ENCODE measurements around the gene KRIT1.
A peak's percentile ranks its signal among the peaks of the same experiment; 100 is the strongest.
"Not testable (repeated sequence)": the region's sequence is repeated elsewhere in the genome, so short reads cannot be mapped to it uniquely, and the experiment has no call there.

Gene KRIT1

GRCh38 chr7:92246360-92247101, 817 bp upstream of the KRIT1 start:
- no peak for DNase-seq (ENCODE audit: low spot score)

- no peak for DNase-seq (ENCODE audit: low spot score)
Measured at GRCh38 chr7:92244808-92245486, 767 bp downstream of the KRIT1 start.

- no peak for DNase-seq (ENCODE audit: low spot score)
Measured at GRCh38 chr7:92242972-92243371, 2.7 kb downstream of the KRIT1 start.

- DNase-seq (ENCODE audit: low spot score): no peak
Measured at GRCh38 chr7:92230547-92230946, 15.2 kb downstream of the KRIT1 start.

- no peak for DNase-seq (ENCODE audit: low spot score)
Measured at GRCh38 chr7:92228742-92229141, 17.0 kb downstream of the KRIT1 start.

GRCh38 chr7:92228100-92228499, 17.6 kb downstream of the KRIT1 start:
- no peak for DNase-seq (ENCODE audit: low spot score)

- no peak for DNase-seq (ENCODE audit: low spot score)
Measured at GRCh38 chr7:92226981-92227380, 18.7 kb downstream of the KRIT1 start.

GRCh38 chr7:92221766-92222165, 23.9 kb downstream of the KRIT1 start:
- DNase-seq (ENCODE audit: low spot score): no peak

- DNase-seq (ENCODE audit: low spot score): no peak
Measured at GRCh38 chr7:92206672-92207071, 39.0 kb downstream of the KRIT1 start.

- no peak for DNase-seq (ENCODE audit: low spot score)
Measured at GRCh38 chr7:92205987-92206386, 39.7 kb downstream of the KRIT1 start.

- no peak for DNase-seq (ENCODE audit: low spot score)
Measured at GRCh38 chr7:92200791-92201190, 44.9 kb downstream of the KRIT1 start.

- no peak for DNase-seq (ENCODE audit: low spot score)
Measured at GRCh38 chr7:92192326-92192725, 53.4 kb downstream of the KRIT1 start.

GRCh38 chr7:92189246-92189645, 56.5 kb downstream of the KRIT1 start:
- DNase-seq (ENCODE audit: low spot score): not testable (repeated sequence)

GRCh38 chr7:92184294-92184693, 61.4 kb downstream of the KRIT1 start:
- not testable (repeated sequence) for DNase-seq (ENCODE audit: low spot score)

- peak; percentile 91 for DNase-seq (ENCODE audit: low spot score)
Measured at GRCh38 chr7:92178928-92179924, 66.5 kb downstream of the KRIT1 start, which contains the start of gene LRRD1. TSS of gene LRRD1 (minus strand) at chr7:92179142. CDS start at chr7:92165202, 13,940 bp downstream.

GRCh38 chr7:92177362-92177761, 68.4 kb downstream of the KRIT1 start:
- no peak for DNase-seq (ENCODE audit: low spot score)

- DNase-seq (ENCODE audit: low spot score): not testable (repeated sequence)
Measured at GRCh38 chr7:92169529-92169928, 76.2 kb downstream of the KRIT1 start.

GRCh38 chr7:92161271-92161670, 84.4 kb downstream of the KRIT1 start:
- DNase-seq (ENCODE audit: low spot score): no peak

GRCh38 chr7:92158660-92159575, 86.8 kb downstream of the KRIT1 start:
- DNase-seq (ENCODE audit: low spot score): no peak

GRCh38 chr7:92156990-92157389, 88.7 kb downstream of the KRIT1 start:
- no peak for DNase-seq (ENCODE audit: low spot score)

GRCh38 chr7:92155108-92155739, 90.5 kb downstream of the KRIT1 start:
- DNase-seq (ENCODE audit: low spot score): no peak

Measured in ecto neural progenitor cell (in vitro differentiated cells).